ENCODE measurements around the gene FLAD1. TPM values are rescaled to one million over a fixed set of nuclear protein-coding genes. Genes with fewer than 3 reads are reported as not detected.

Gene FLAD1
- total and polyA plus RNA-seq, 2 of the 8 experiments (the other 6 are each of a cell fraction or from before 2014, with no cell fraction given): 104 to 143 TPM

DNA sequence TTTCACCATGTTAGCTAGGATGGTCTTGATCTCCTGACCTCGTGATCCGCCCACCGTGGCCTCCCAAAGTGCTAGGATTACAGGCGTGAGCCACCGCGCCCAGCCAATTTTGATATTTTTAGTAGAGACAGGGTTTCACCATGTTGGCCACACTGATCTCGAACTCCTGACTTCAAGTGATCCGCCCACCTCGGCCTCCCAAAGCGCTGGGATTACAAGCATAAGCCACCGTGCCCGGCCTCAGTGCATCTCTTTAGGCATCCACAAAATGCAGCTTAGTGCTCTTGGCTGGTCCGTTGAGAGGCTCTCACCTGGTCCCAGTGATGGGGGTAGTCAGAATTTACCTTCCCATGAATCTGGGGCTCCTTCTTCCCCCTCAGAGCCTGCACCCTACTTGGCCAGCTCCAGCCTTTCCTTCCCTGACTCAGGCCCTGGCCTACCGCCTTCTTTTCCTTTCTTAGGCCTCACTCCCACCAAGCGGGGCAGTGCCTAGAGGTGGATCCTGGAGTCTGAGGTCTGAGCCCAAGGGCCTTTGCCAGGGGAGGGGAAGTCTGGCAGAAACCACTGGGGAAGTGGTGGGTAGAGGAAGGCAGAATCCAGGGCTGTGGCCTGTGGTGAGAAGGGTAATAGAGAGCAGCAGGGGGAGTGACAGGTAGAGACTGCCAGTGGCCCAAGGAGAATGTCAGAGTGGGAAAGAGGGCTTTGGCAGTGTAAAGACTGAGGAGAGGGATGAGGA is 14.0 kb downstream of the FLAD1 start (continued):
- TF ChIP-seq, protein P1, sequence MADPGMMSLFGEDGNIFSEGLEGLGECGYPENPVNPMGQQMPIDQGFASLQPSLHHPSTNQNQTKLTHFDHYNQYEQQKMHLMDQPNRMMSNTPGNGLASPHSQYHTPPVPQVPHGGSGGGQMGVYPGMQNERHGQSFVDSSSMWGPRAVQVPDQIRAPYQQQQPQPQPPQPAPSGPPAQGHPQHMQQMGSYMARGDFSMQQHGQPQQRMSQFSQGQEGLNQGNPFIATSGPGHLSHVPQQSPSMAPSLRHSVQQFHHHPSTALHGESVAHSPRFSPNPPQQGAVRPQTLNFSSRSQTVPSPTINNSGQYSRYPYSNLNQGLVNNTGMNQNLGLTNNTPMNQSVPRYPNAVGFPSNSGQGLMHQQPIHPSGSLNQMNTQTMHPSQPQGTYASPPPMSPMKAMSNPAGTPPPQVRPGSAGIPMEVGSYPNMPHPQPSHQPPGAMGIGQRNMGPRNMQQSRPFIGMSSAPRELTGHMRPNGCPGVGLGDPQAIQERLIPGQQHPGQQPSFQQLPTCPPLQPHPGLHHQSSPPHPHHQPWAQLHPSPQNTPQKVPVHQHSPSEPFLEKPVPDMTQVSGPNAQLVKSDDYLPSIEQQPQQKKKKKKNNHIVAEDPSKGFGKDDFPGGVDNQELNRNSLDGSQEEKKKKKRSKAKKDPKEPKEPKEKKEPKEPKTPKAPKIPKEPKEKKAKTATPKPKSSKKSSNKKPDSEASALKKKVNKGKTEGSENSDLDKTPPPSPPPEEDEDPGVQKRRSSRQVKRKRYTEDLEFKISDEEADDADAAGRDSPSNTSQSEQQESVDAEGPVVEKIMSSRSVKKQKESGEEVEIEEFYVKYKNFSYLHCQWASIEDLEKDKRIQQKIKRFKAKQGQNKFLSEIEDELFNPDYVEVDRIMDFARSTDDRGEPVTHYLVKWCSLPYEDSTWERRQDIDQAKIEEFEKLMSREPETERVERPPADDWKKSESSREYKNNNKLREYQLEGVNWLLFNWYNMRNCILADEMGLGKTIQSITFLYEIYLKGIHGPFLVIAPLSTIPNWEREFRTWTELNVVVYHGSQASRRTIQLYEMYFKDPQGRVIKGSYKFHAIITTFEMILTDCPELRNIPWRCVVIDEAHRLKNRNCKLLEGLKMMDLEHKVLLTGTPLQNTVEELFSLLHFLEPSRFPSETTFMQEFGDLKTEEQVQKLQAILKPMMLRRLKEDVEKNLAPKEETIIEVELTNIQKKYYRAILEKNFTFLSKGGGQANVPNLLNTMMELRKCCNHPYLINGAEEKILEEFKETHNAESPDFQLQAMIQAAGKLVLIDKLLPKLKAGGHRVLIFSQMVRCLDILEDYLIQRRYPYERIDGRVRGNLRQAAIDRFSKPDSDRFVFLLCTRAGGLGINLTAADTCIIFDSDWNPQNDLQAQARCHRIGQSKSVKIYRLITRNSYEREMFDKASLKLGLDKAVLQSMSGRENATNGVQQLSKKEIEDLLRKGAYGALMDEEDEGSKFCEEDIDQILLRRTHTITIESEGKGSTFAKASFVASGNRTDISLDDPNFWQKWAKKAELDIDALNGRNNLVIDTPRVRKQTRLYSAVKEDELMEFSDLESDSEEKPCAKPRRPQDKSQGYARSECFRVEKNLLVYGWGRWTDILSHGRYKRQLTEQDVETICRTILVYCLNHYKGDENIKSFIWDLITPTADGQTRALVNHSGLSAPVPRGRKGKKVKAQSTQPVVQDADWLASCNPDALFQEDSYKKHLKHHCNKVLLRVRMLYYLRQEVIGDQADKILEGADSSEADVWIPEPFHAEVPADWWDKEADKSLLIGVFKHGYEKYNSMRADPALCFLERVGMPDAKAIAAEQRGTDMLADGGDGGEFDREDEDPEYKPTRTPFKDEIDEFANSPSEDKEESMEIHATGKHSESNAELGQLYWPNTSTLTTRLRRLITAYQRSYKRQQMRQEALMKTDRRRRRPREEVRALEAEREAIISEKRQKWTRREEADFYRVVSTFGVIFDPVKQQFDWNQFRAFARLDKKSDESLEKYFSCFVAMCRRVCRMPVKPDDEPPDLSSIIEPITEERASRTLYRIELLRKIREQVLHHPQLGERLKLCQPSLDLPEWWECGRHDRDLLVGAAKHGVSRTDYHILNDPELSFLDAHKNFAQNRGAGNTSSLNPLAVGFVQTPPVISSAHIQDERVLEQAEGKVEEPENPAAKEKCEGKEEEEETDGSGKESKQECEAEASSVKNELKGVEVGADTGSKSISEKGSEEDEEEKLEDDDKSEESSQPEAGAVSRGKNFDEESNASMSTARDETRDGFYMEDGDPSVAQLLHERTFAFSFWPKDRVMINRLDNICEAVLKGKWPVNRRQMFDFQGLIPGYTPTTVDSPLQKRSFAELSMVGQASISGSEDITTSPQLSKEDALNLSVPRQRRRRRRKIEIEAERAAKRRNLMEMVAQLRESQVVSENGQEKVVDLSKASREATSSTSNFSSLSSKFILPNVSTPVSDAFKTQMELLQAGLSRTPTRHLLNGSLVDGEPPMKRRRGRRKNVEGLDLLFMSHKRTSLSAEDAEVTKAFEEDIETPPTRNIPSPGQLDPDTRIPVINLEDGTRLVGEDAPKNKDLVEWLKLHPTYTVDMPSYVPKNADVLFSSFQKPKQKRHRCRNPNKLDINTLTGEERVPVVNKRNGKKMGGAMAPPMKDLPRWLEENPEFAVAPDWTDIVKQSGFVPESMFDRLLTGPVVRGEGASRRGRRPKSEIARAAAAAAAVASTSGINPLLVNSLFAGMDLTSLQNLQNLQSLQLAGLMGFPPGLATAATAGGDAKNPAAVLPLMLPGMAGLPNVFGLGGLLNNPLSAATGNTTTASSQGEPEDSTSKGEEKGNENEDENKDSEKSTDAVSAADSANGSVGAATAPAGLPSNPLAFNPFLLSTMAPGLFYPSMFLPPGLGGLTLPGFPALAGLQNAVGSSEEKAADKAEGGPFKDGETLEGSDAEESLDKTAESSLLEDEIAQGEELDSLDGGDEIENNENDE (IDR thresholded peaks at IDR 0.05; ENCODE audit: insufficient replicate concordance, low read length): no peak
- TF ChIP-seq TAF1 (IDR thresholded peaks at IDR 0.05; ENCODE audit: low read depth, low read length): no peak
- TF ChIP-seq FOSL1 (IDR thresholded peaks at IDR 0.05; ENCODE audit: insufficient read depth, low read depth, low read length): no peak

All from H1 (cell line).